Activated CD4-positive, alpha-beta T cell treated with anti-CD3 and anti-CD28 coated beads, Interleukin-2, amount 50 U/mL, for 16 hours (primary cell): ENCODE measurements around the gene RNF39.

Experiments used
- DNase-seq: peaks from one replicate; pipeline ENCODE4 v3.0.0-alpha.2; 2020

Gene RNF39

GRCh38 chr6:30093951-30094661, 18.5 kb upstream of the RNF39 start:
- DNase-seq = no peak

GRCh38 chr6:30092852-30093543, 17.4 kb upstream of the RNF39 start:
- no peak for DNase-seq

GRCh38 chr6:30091577-30092381, 16.2 kb upstream of the RNF39 start:
- no peak for DNase-seq

- DNase-seq = no peak
Observed at GRCh38 chr6:30087876-30088275, 12.3 kb upstream of the RNF39 start.

- DNase-seq = no peak
Observed at GRCh38 chr6:30077218-30077617, 1.6 kb upstream of the RNF39 start.

GRCh38 chr6:30075790-30076732, 492 bp upstream of the RNF39 start:
- no peak for DNase-seq

GRCh38 chr6:30074331-30075093, 1.1 kb downstream of the RNF39 start:
- DNase-seq = no peak

GRCh38 chr6:30073489-30074235, 1.9 kb downstream of the RNF39 start:
- DNase-seq = no peak

GRCh38 chr6:30071858-30072257, 3.7 kb downstream of the RNF39 start:
- DNase-seq = no peak

GRCh38 chr6:30071081-30071818, 4.3 kb downstream of the RNF39 start:
- DNase-seq = no peak

- no peak for DNase-seq
Observed at GRCh38 chr6:30067460-30068139, 8.0 kb downstream of the RNF39 start.

GRCh38 chr6:30066577-30067459, 8.8 kb downstream of the RNF39 start, which contains the start of gene PPP1R11:
Gene PPP1R11, plus strand, starts transcription at chr6:30067198. Its CDS starts 213 bp downstream, at chr6:30067411.
- peak; percentile 99 for DNase-seq

GRCh38 chr6:30066082-30066481, 9.5 kb downstream of the RNF39 start:
- DNase-seq = no peak

GRCh38 chr6:30063315-30063714, 12.3 kb downstream of the RNF39 start:
- DNase-seq = no peak

- peak; percentile 42 for DNase-seq
Observed at GRCh38 chr6:30062471-30063178, 12.9 kb downstream of the RNF39 start.

GRCh38 chr6:30061858-30062458, 13.6 kb downstream of the RNF39 start:
- DNase-seq = peak; percentile 60
